Measurements from ENCODE around the gene LCA5L. TPM values are rescaled to one million over a fixed set of nuclear protein-coding genes. Genes with fewer than 3 reads are reported as not detected.
"Not testable (repeated sequence)": the region's sequence is repeated elsewhere in the genome, so short reads cannot be mapped to it uniquely, and the experiment has no call there.

The LCA5L gene
- total RNA-seq, 1 experiment from 2014 or later: 1.0 TPM

DNA sequence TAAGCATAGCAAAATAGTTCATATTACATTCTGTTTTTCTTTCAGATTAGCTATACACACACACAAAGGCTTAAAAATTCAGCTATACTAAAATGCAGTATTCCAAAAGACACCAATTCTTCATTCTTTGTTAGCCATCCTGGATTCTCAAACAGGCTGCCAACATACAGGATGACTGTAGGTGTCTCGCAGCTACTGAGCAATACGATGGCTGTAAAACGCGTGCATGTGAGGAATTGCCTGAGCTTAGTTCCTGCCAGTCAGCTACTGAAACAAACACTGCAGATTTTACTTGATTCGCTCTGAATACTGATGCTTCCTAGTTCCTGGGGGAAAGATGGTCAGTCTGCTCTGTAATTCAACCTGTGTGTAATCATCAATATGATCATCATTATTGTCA lies 71.9 kb downstream of the LCA5L start:
- no peaks in the 10 kb centered on the region for H3K9me3 ChIP-seq (replicated peaks)
- H3K4me3 ChIP-seq: no peak overlapping the region
- no peak for DNase-seq (ENCODE audit: low read depth in 1 of 2, low spot score in 2 of 2)

GRCh38 chr21:39369896-39370288 lies 75.7 kb downstream of the LCA5L start:
- H3K4me1 ChIP-seq (replicated peaks); H3K9me3 ChIP-seq (replicated peaks); H3K4me3 ChIP-seq; H3K27me3 ChIP-seq (replicated peaks); DNase-seq (ENCODE audit: low read depth in 1 of 2, low spot score in 2 of 2); H3K27ac ChIP-seq; H3K36me3 ChIP-seq: not testable (repeated sequence)

More for the DNA sequence above, 71.9 kb downstream of the LCA5L start:
- no peak overlapping the region for H3K27ac ChIP-seq
- no peaks in the 10 kb centered on the region for H3K36me3 ChIP-seq
- H3K27me3 ChIP-seq (replicated peaks): no peaks in the 10 kb centered on the region
- H3K4me1 ChIP-seq (replicated peaks): peaks cover 11% of the 10 kb centered on the region

DNA sequence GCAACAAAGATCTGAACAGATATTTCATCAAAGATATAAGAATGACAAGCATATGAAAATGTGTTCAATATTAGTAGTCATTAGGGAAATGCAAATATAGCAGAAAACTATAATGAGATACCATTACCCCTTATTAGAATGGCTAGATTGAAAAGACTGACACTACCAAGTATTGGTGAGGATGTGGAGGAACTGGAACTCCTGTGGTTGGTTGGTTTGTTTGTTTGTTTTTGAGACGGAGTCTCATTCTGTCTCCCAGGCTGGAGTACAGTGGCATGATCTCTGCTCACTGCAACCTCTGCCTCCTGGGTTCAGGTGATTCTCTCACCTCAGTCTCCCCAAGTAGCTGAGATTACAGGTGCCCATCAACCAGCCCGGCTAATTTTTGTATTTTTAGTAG lies 77.8 kb downstream of the LCA5L start:
- Histone ChIP-seq H3K9me3 (replicated peaks) (no peaks in the 10 kb centered on the region), H3K4me3 (no peak overlapping the region), H3K36me3 (no peaks in the 10 kb centered on the region), H3K27me3 (replicated peaks) (no peaks in the 10 kb centered on the region), H3K4me1 (replicated peaks) (peaks cover 18% of the 10 kb centered on the region), H3K27ac (no peak overlapping the region)
- DNase-seq (ENCODE audit: low read depth in 1 of 2, low spot score in 2 of 2): no peak

DNA sequence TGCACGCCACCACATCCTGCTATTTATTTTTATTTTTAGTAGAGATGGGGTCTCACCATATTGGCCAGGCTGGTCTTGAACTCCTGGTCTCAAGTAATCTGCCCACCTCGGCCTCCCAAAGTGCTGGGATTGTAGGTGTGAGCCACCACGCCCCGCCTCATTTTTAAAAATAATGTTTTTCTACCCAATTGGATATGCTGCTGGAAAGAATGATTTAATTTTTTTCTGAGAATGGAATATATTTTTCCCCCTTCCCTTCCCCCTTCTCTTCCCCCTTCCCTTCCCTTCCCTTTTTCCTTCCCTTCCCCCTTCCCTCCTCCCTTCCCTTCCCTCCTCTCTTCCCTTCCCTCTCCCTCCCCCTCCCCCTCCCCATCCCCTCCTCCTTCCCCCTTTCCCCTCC lies 79.0 kb downstream of the LCA5L start:
- Histone ChIP-seq H3K4me1 (replicated peaks) (peaks cover 18% of the 10 kb centered on the region), H3K9me3 (replicated peaks) (no peaks in the 10 kb centered on the region), H3K4me3 (no peak overlapping the region), H3K36me3 (no peaks in the 10 kb centered on the region), H3K27ac (no peak overlapping the region), H3K27me3 (replicated peaks) (no peaks in the 10 kb centered on the region)
- no peak for DNase-seq (ENCODE audit: low read depth in 1 of 2, low spot score in 2 of 2)

- DNase-seq (ENCODE audit: low read depth in 1 of 2, low spot score in 2 of 2): no peak
- Histone ChIP-seq H3K4me3 (no peak overlapping the region), H3K36me3 (no peaks in the 10 kb centered on the region), H3K4me1 (replicated peaks) (peaks cover 18% of the 10 kb centered on the region), H3K9me3 (replicated peaks) (no peaks in the 10 kb centered on the region), H3K27me3 (replicated peaks) (no peaks in the 10 kb centered on the region), H3K27ac (no peak overlapping the region)
Observed at GRCh38 chr21:39364949-39365348, 80.6 kb downstream of the LCA5L start.

- H3K4me3 ChIP-seq: no peak overlapping the region
- peak in 1 of 2 experiments; percentile 45 for DNase-seq (ENCODE audit: low read depth in 1 of 2, low spot score in 2 of 2)
- no peaks in the 10 kb centered on the region for H3K36me3 ChIP-seq
- H3K27ac ChIP-seq: peak overlapping the region; percentile 31; the same call in 1 of the 2 replicates
- no peaks in the 10 kb centered on the region for H3K27me3 ChIP-seq (replicated peaks)
- peaks cover 18% of the 10 kb centered on the region for H3K4me1 ChIP-seq (replicated peaks)
- no peaks in the 10 kb centered on the region for H3K9me3 ChIP-seq (replicated peaks)
Observed at GRCh38 chr21:39363607-39364555, 81.7 kb downstream of the LCA5L start.

DNA sequence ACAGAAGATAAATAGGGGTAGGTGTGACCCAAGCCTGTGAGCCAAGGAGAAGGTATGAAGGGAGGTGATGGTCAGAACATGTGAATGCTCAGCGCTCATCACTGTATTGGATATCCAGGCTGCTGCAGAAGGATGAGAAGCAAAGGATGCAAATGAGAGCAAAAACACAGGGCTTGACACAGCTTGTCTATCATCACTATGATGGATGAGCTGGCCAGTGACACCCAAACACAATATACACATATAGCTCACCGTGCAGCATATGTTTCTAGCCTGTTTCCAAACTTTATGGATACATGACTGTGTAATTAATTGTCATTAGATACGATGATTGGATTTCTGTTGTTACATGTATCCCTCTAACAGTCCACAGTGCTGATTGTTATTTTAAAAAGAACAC lies 82.8 kb downstream of the LCA5L start:
- no peak overlapping the region for H3K27ac ChIP-seq
- no peak overlapping the region for H3K4me3 ChIP-seq
- no peak for DNase-seq (ENCODE audit: low read depth in 1 of 2, low spot score in 2 of 2)
- H3K9me3 ChIP-seq (replicated peaks): no peaks in the 10 kb centered on the region
- H3K4me1 ChIP-seq (replicated peaks): peaks cover 18% of the 10 kb centered on the region
- H3K36me3 ChIP-seq: no peaks in the 10 kb centered on the region
- no peaks in the 10 kb centered on the region for H3K27me3 ChIP-seq (replicated peaks)

GRCh38 chr21:39359382-39359781 lies 86.2 kb downstream of the LCA5L start:
- DNase-seq (ENCODE audit: low read depth in 1 of 2, low spot score in 2 of 2): no peak
- Histone ChIP-seq H3K4me1 (replicated peaks) (peaks cover 11% of the 10 kb centered on the region), H3K36me3 (no peaks in the 10 kb centered on the region), H3K9me3 (replicated peaks) (no peaks in the 10 kb centered on the region), H3K27ac (no peak overlapping the region), H3K27me3 (replicated peaks) (no peaks in the 10 kb centered on the region; the same call in 1 of the 2 replicates), H3K4me3 (no peak overlapping the region)

Other genes with a start within 250 kb of the LCA5L start
- gene BRWD1, start 132.1 kb downstream of the LCA5L start, total RNA-seq (2014; rRNA removed; shearing (Covaris generic)): 23.2 and 30.3 TPM in 2 replicates
- gene HMGN1, start 96.7 kb downstream of the LCA5L start, total RNA-seq (2014; rRNA removed; shearing (Covaris generic)): 446 and 461 TPM in 2 replicates
- gene SH3BGR, start 6.2 kb upstream of the LCA5L start, total RNA-seq (2014; rRNA removed; shearing (Covaris generic)): 5.2 and 104 TPM in 2 replicates
- gene B3GALT5, start 167.2 kb upstream of the LCA5L start, total RNA-seq (2014; rRNA removed; shearing (Covaris generic)): 0.76 and 1.2 TPM in 2 replicates